Measurements from ENCODE around the gene CABP7.

Gene CABP7

DNA sequence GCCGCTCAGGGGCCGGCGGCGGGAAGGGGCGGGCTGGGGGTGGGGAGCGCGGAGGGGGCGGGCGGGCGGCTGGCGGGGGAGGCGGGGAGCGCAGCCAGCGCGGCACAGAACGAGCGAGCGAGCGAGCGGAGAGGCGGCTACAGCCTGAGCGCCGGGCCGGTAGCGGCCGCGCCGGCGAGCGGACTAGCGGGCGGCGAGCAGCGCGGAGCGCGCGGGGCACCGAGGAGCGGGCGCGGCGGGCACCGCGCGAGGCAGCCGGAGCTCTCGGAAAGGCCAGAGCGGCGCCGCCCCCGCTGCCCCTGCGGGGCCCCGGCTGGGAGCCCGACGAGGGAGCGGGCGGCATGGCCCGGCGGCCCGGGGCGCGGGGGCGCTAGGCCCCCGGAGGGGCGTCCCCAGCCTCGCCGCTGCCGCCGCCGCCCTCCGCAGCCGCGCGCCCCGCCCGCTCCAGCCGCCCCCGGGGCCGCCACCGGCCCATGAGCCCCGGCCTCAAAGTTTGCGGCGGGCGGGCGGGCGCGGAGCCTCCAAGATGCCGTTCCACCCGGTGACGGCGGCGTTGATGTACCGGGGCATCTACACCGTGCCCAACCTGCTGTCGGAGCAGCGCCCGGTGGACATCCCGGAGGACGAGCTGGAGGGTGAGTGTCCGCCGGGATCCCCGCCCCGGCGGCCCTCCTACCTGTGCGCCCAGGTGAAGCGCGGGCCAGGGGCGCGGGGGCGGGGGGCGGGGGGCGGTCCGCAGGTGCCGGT, at the start of gene CABP7:
TSS of gene CABP7 (plus strand) at position 105 of the 747 bp plus-strand sequence. CDS start at position 527, 422 bp downstream.
- DNase-seq (ENCODE audit: low read depth): no peak

DNA sequence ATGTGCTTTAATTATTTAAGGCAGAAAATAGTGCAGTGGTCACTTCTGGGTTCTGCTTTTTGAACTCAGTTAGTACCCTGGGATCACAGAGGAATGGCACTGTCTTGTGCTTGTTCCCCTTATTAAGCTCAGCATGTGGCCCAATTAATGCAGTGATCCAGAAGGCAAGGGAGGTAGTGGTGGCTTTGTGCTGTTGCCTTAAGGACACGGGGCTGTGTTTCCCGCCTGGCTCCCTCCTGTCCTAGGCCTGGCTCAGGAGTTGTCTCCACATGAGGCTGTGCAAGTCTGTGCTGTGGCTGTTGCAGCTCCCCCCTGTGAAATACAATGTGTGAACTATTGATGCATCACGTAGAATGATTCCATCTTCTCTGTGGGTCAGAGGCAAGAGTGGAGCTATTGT, 49.2 kb upstream of the CABP7 start:
- DNase-seq (ENCODE audit: low read depth): no peak

- DNase-seq (ENCODE audit: low read depth): no peak
Observed at GRCh38 chr22:29673361-29674066, 46.3 kb upstream of the CABP7 start.

- DNase-seq (ENCODE audit: low read depth): no peak
Observed at GRCh38 chr22:29674121-29674520, 45.7 kb upstream of the CABP7 start.

GRCh38 chr22:29679316-29679715, 40.5 kb upstream of the CABP7 start:
- no peak for DNase-seq (ENCODE audit: low read depth)

- DNase-seq (ENCODE audit: low read depth): no peak
Observed at GRCh38 chr22:29683536-29683935, 36.3 kb upstream of the CABP7 start.

DNA sequence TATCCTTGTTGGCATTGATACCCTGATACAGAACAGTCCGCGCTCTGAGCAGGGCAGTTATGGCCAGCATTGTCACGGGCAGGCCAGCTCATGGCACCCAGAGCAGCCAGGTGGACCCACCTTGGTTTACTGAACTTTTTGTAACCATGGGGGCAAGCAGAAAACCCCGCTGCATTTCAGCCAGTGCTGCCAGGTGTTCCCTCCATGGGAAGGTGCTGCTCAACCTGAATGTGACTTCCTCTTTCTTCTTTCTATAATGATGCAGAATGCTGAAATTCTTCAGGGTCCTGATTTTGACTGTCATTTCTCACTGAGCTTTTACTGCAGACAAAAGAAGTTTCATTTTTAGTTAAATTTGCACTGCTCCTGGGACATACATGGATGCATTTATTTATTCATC, 35.6 kb upstream of the CABP7 start:
- DNase-seq (ENCODE audit: low read depth): no peak

DNA sequence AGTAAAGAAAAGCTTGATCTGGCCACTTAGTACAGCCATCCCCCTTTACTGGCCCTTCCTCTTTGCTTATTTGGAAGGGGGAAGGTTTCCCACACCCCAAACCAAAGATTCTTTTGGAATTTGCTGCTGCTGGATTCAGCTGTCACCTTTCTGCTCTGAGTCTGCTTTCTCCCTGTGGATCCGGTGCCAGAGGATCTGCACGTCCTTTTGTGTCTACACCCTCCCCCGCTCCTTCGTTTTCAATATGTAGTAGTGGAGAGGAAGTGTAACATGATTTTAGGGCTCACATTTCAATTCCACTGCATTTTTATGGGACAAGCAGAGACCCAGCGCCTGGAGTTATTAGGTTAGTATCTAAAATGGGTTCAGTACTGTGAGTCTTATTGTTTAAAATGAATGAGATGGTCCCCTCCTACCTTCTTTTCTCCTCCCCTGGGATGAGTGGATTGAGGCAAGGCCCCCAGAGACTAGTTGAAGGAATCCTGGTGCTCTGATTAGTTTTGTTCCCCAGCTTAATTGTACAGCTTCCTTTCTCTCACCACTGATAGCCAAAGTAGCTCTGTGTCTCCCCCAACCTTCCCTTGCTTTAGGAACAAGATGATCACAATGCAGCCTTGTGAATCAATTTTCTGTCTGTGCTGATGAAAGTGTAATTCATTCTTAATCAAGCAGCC, 30.5 kb upstream of the CABP7 start:
- DNase-seq (ENCODE audit: low read depth): no peak

DNA sequence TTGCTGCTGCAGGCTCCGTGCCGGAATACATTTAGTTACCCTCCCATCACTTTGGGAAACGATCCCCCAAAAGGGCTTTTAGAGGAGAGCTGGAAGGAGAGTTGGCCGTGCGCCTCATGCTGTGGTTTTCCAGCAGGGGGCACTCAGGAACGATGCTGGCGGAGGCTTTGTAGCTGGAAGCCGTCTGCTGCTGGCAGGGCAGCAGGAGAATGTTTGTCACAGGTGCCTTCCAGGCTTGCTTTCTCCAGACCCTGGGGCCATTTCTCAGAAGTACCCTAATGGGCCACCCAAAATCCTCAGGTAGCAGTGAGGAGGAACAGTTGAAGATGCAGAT, 30.0 kb upstream of the CABP7 start:
- no peak for DNase-seq (ENCODE audit: low read depth)

GRCh38 chr22:29690476-29690875, 29.3 kb upstream of the CABP7 start:
- peak; percentile 32 for DNase-seq (ENCODE audit: low read depth)

DNA sequence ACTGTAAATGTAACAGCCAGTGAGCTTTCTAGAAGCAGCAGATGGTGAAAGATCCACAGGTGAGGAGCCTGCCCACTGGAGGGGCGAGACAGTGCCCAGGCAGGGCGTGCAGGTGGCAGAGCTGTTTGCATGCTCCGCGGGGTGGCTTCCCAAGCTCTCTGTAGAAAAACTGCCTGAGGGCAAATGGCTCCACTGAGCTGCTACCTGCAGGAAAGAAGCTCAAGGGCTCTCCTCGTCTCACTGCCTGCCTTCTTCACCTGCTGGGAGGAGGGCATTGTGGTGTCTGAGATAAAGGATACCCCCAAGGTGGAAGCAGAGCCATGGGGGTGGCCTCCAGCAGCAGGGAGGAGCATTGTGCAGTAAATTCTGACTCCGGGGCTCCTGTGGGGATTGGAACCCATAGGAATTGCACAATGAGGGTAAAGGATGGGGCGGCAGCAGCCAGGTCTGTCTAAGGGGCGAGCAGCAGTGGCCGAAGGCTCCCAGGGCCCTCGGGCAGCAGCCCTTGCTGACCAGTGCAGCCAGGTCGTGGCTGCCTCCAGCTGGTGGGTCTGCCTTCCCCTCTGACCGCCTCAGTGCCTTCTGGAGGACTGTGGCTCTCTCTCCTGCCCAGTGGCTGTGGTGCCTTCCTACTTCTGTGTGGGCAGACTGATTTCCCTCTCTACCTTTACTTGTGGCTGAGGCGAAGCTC, 28.0 kb upstream of the CABP7 start:
- DNase-seq (ENCODE audit: low read depth): no peak

DNA sequence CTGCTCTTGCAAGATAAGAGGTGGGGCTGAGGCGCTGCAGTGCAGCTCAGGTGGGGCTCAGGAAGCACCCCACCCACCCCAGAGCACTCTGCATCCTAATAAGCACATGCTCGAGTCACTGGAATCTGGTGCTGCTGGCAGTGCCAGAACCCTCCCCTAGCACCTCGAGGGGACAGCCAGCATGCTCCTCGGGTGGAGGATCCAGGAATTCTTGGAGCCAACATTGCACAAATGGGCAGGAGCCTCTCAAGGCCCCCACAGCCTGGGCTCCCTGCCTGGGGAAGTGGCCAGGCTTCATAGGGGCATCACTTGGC, 27.5 kb upstream of the CABP7 start:
- no peak for DNase-seq (ENCODE audit: low read depth)

- DNase-seq (ENCODE audit: low read depth): no peak
Observed at GRCh38 chr22:29693161-29693560, 26.6 kb upstream of the CABP7 start.

DNA sequence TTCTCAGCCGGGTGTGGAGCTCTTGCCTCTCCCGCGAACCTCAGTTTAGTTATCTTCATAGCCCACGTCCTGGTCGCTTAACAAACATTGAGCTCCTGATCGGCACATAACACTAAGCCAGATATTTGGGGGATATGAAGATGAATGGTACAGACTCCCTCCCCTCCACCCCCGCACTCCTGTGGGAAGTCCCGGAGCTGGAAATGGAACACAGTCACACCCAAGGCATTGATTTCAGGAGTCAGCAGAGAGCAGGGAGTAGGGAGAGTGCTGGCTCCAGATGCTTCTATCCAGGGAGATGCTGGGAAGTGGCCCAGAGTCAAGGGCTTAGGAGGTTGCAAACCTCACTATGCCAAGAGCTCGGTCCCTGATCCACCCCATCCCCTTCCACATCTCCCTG, 26.1 kb upstream of the CABP7 start:
- DNase-seq (ENCODE audit: low read depth): no peak

- no peak for DNase-seq (ENCODE audit: low read depth)
Observed at GRCh38 chr22:29695129-29695926, 24.5 kb upstream of the CABP7 start.

DNA sequence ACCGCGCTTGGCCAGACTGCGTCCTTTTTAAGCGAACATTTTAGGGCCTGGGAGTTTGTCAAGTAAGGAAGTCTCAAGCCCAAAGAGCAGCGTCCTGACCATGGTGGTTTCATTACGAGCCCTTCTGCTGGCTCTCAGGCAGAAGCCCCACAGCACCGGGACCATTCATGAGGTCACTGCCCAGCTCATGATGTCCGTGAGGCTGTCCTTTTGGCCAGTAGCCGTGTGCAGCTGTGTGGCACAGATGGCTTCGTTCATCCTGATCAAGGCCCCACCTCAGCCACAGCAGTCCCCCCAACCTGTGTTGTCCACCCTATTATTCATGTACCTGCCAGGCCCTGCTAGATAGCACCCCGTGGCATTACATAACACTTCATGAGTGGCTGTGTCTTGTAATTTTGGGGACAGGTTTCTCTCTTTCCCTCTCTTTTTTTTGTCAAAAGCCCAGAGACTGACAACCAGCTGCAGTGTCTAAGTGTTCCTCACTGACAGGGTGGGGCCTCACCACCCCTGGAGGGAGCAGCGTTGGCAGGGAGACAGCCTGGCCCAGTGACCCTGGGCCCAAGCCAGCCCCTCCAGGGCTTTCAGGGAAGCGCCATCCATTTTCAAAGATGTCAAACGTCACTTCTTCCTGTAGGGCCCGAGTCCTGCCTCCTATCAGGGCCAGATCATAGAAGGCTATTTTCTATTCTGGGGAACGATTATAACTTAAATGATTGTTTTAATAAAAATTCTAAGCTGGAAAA, 21.8 kb upstream of the CABP7 start:
- no peak for DNase-seq (ENCODE audit: low read depth)

GRCh38 chr22:29700206-29700899, 19.4 kb upstream of the CABP7 start:
- DNase-seq (ENCODE audit: low read depth): no peak

DNA sequence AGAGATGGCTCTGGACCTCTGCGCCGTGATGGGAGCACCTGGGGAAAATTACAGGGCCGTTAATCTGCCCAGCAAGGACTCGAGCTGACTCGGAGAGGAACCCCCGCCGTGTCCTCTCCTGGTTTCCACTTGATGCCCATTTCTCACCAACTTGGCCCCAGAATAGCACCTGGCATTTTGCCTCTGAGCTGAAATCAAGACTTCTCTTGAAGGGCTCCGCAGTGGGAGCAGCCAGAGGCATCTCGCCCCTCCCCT, 19.0 kb upstream of the CABP7 start:
- DNase-seq (ENCODE audit: low read depth): no peak

GRCh38 chr22:29701155-29701999, 18.4 kb upstream of the CABP7 start:
- no peak for DNase-seq (ENCODE audit: low read depth)

Measured in non-pigmented ciliary epithelial cell (primary cell).